Measurements from ENCODE around the gene PPIL1. TPM values are rescaled to one million over a fixed set of nuclear protein-coding genes. Genes with fewer than 3 reads are reported as not detected.

The PPIL1 gene
- total and polyA plus RNA-seq, 2 of the 13 experiments (the other 11 are each of a cell fraction or from before 2014, with no cell fraction given) = 74.2 to 144 TPM

- no peak for TF ChIP-seq ZBTB43 (CRISPR knock-in tag; conservative IDR thresholded peaks at IDR 0.05)
- no peak for TF ChIP-seq U2AF2 (IDR thresholded peaks at IDR 0.05; ENCODE audit: low read depth, low read length)
- no peak for TF ChIP-seq HOXA9 (CRISPR knock-in tag; IDR thresholded peaks at IDR 0.05; ENCODE audit: borderline replicate concordance)
- TF ChIP-seq REL (CRISPR knock-in tag; conservative IDR thresholded peaks at IDR 0.05) = 0 out of 2 replicates have a peak, but pooled peaks have one; percentile 52
- no peak for TF ChIP-seq EZH2 (conservative IDR thresholded peaks at IDR 0.05; ENCODE audit: low read depth, low read length)
- TF ChIP-seq LRRFIP1 (CRISPR knock-in tag; conservative IDR thresholded peaks at IDR 0.05) = no peak
- TF ChIP-seq IRX3 (CRISPR knock-in tag; IDR thresholded peaks at IDR 0.05; ENCODE audit: borderline replicate concordance, low read depth) = peak; percentile 87; the same call in 1 of the 2 replicates
- no peak for TF ChIP-seq ZNF512 (CRISPR knock-in tag; IDR thresholded peaks at IDR 0.05)
- peak; percentile 76; the same call in 1 of the 2 replicates for TF ChIP-seq E2F5 (CRISPR knock-in tag; conservative IDR thresholded peaks at IDR 0.05)
- TF ChIP-seq HNRNPUL1 (IDR thresholded peaks at IDR 0.05; ENCODE audit: low read depth, low read length) = no peak
- no peak for TF ChIP-seq SOX6 (IDR thresholded peaks at IDR 0.05)
- TF ChIP-seq SOX6 (CRISPR knock-in tag; IDR thresholded peaks at IDR 0.05) = peak; percentile 87
- 0 out of 2 replicates have a peak, but pooled peaks have one; percentile 17 for TF ChIP-seq ATAD3A (CRISPR knock-in tag; IDR thresholded peaks at IDR 0.05)
- peak; percentile 89; the same call in 1 of the 2 replicates for TF ChIP-seq ARID2 (CRISPR knock-in tag; IDR thresholded peaks at IDR 0.05; ENCODE audit: borderline replicate concordance)
- TF ChIP-seq ZNF530 (CRISPR knock-in tag; IDR thresholded peaks at IDR 0.05; ENCODE audit: low read depth) = no peak
- TF ChIP-seq THAP7 (CRISPR knock-in tag; IDR thresholded peaks at IDR 0.05) = peak; percentile 95; the same call in 1 of the 2 replicates
- TF ChIP-seq FOXO1 (CRISPR knock-in tag; IDR thresholded peaks at IDR 0.05) = peak; percentile 62
- TF ChIP-seq ZNF333 (CRISPR knock-in tag; IDR thresholded peaks at IDR 0.05; ENCODE audit: borderline replicate concordance) = peak; percentile 27; the same call in 1 of the 2 replicates
- TF ChIP-seq TBL1XR1 (IDR thresholded peaks at IDR 0.05; ENCODE audit: borderline replicate concordance, low read length, partially characterized antibody) = peak; percentile 83
Observed at GRCh38 chr6:36885461-36886401, 11.1 kb upstream of the PPIL1 start, which contains the start of gene C6orf89 (continued).

Data from HepG2 (cell line).